HepG2 (cell line): ENCODE data around the gene KCNMA1. TPM values are rescaled to one million over a fixed set of nuclear protein-coding genes. Genes with fewer than 3 reads are reported as not detected.

Source experiments
- ATAC-seq: fragments of 200-7000 bp; cut with Tn5 transposase; 3 replicates; pipeline ENCODE4 v1.9.1; 2020; ENCODE audit warnings: mild to moderate bottlenecking, moderate library complexity
- BruUV-seq: library from RNA; stranded (reverse); fragments of 400-500 nt; replicated peaks from 2 replicates; lab custom pipeline; 2021; lab: Mats Ljungman, UMichigan
- CTCF ChIA-PET: fragments of 300-600 bp; formaldehyde crosslinking; extraction: SDS; loops from one replicate; lab custom pipeline; 2021; ENCODE audit warnings: low total read pairs, inconsistent platforms, low intra/inter-chr PET ratio; lab: Yijun Ruan, JAX
- POLR2A ChIA-PET: fragments of 350-600 bp; sonication (Branson Sonifier 250); formaldehyde crosslinking; loops from one replicate; lab custom pipeline; 2020; ENCODE audit warnings: antibody characterized with exemption, inconsistent platforms; lab: Yijun Ruan, JAX
- DNase-seq: peaks from one replicate; pipeline ENCODE4 v3.0.0-alpha.2; 2015; ENCODE audit warnings: low spot score
- FAIRE-seq: peaks from 3 replicates; lab custom pipeline; 2011; peaks lifted over from hg19 to GRCh38; lab: Jason Lieb, UNC
- H2AFZ ChIP-seq: one replicate; pipeline ENCODE4 v1.6.1; 2011; ENCODE audit warnings: low read length, inconsistent platforms
- H3K27ac ChIP-seq: fragments of 300-600 bp; 3 replicates; pipeline ENCODE4 v1.8.0; 2011; ENCODE audit warnings: mixed run types, mild to moderate bottlenecking, mixed read lengths, low read length, inconsistent platforms; ENCODE audit not compliant: insufficient read depth; ENCODE audit errors: extremely low read length
- H3K27me3 ChIP-seq, 2 experiments: fragments of 200-600 bp in 1 of 2; 2 replicates in 1 of 2; 3 replicates in 1 of 2; pipeline versions ENCODE4 v1.6.0 to v1.8.0; 2011; ENCODE audit warnings: low read length in 2 of 2, mild to moderate bottlenecking in 2 of 2, moderate library complexity in 2 of 2, inconsistent platforms in 1 of 2; ENCODE audit not compliant: insufficient read depth in 2 of 2, control insufficient read depth in 1 of 2
- H3K36me3 ChIP-seq, 2 experiments: fragments of 200-600 bp in 1 of 2; replicated peaks in 1 of 2; 2 replicates in 1 of 2; 3 replicates in 1 of 2; pipeline versions ENCODE4 v1.5.1 to v1.8.0; 2011; ENCODE audit warnings: low read length in 2 of 2, inconsistent platforms in 1 of 2; ENCODE audit not compliant: insufficient read depth in 2 of 2, control insufficient read depth in 1 of 2
- H3K4me1 ChIP-seq: 2 replicates; pipeline ENCODE4 v1.5.1; 2012; ENCODE audit warnings: low read length, inconsistent platforms; ENCODE audit not compliant: insufficient read depth
- H3K4me2 ChIP-seq: 2 replicates; pipeline ENCODE4 v1.6.0; 2011; ENCODE audit warnings: low read depth, low read length, inconsistent platforms
- H3K4me3 ChIP-seq, 3 experiments: fragments of 200-600 bp in 1 of 3; sonication (generic), shearing (Covaris generic) in 1 of 3; replicated peaks in 1 of 3; 2 replicates each; pipeline ENCODE4 v1.5.1; 2011 to 2016; ENCODE audit warnings: low read length in 3 of 3, inconsistent platforms in 2 of 3, low read depth in 2 of 3, mild to moderate bottlenecking in 2 of 3, control low read depth in 1 of 3, mixed read lengths in 1 of 3; ENCODE audit not compliant: insufficient read depth in 1 of 3
- H3K79me2 ChIP-seq: one replicate; pipeline ENCODE4 v1.6.1; 2011; ENCODE audit warnings: low read length, inconsistent platforms; ENCODE audit not compliant: insufficient read depth
- H3K9ac ChIP-seq: 2 replicates; pipeline ENCODE4 v1.6.0; 2011; ENCODE audit warnings: mild to moderate bottlenecking, low read depth, low read length, inconsistent platforms; ENCODE audit not compliant: insufficient read depth
- H3K9me3 ChIP-seq: 2 replicates; pipeline ENCODE4 v1.5.1; 2012; ENCODE audit warnings: mild to moderate bottlenecking, low read length
- H4K20me1 ChIP-seq: 2 replicates; pipeline ENCODE4 v1.6.0; 2011; ENCODE audit warnings: inconsistent platforms, mild to moderate bottlenecking, low read length, moderate library complexity; ENCODE audit not compliant: insufficient read depth
- CREM ChIP-seq, 2 experiments: sonication (generic) in 1 of 2; formaldehyde crosslinking in 1 of 2; IDR thresholded peaks; 2 replicates each; pipeline versions ENCODE4 v1.4.0 to v1.6.1; 2016 to 2020; ENCODE audit warnings: antibody characterized with exemption in 1 of 2, mild to moderate bottlenecking in 1 of 2, missing genetic modification reagents in 1 of 2
- ETV5 ChIP-seq: IDR thresholded peaks from 2 replicates; pipeline ENCODE4 v1.6.1; 2018; ENCODE audit warnings: missing biosample characterization, missing genetic modification reagents, inconsistent platforms, borderline replicate concordance
- HOMEZ ChIP-seq: IDR thresholded peaks from 2 replicates; pipeline ENCODE4 v1.6.1; 2016; ENCODE audit warnings: low read depth
- IKZF1 ChIP-seq: fragments of 450-650 bp; IDR thresholded peaks from 2 replicates; pipeline ENCODE4 v1.7.1; 2016
- NFE2 ChIP-seq: sonication (generic); formaldehyde crosslinking; IDR thresholded peaks from 2 replicates; pipeline ENCODE4 v1.4.0; 2020; ENCODE audit warnings: missing genetic modification reagents
- PATZ1 ChIP-seq: sonication (generic); formaldehyde crosslinking; IDR thresholded peaks from 2 replicates; pipeline ENCODE4 v1.4.0; 2020; ENCODE audit warnings: missing genetic modification reagents
- RBAK ChIP-seq: sonication (generic); formaldehyde crosslinking; IDR thresholded peaks from 2 replicates; pipeline ENCODE4 v1.5.1; 2020; ENCODE audit warnings: mild to moderate bottlenecking, missing genetic modification reagents
- SATB2 ChIP-seq: sonication (generic); formaldehyde crosslinking; IDR thresholded peaks from 2 replicates; pipeline ENCODE4 v1.5.0; 2020; ENCODE audit warnings: missing genetic modification reagents
- ZFP36 ChIP-seq: fragments of 150-350 bp; IDR thresholded peaks from 2 replicates; pipeline ENCODE4 v1.6.1; 2018; ENCODE audit warnings: borderline replicate concordance, low read length, low read depth; ENCODE audit not compliant: partially characterized antibody
- ZFP36L1 ChIP-seq: sonication (generic); formaldehyde crosslinking; IDR thresholded peaks from 2 replicates; pipeline ENCODE4 v1.8.0; 2022; ENCODE audit warnings: mild to moderate bottlenecking, missing genetic modification reagents, moderate library complexity
- ZNF879 ChIP-seq: sonication (generic); formaldehyde crosslinking; IDR thresholded peaks from 2 replicates; pipeline ENCODE4 v1.8.1; 2023; ENCODE audit warnings: missing genetic modification reagents
- WGBS: methylation state at CpG from one replicate; pipeline ENCODE4 v1.1.6; 2017; ENCODE audit warnings: low lambda C conversion rate; 5-methylcytosine and 5-hydroxymethylcytosine counted together
- in situ Hi-C: cut with HindIII; loops from 2 replicates; pipeline ENCODE4 v1.10.0; 2017; ENCODE audit warnings: low pct_unique_long_range_greater_than_20kb; ENCODE audit not compliant: extremely low pct_ligation_motif_present
- intact Hi-C: fragments of 100-400 bp; cut with micrococcal nuclease; formaldehyde crosslinking; loops from one replicate; pipeline ENCODE4 v1.10.0; 2022; ENCODE audit not compliant: unreplicated experiment
- polyA plus RNA-seq, 8 experiments: library from polyadenylated mRNA; depleted of rRNA in 3 of 8; stranded (reverse) in 7 of 8; unstranded in 1 of 8; fragments of >200 nt; fragmentation: Illumina TruSeq in 4 of 8; extraction: Trizol in 4 of 8; gene quantifications; 2 replicates each; pipeline versions ENCODE4 v1.2.1 to v1.2.3, GENCODE V29; 2011 to 2016; ENCODE audit warnings: low read depth in 4 of 8, missing spikeins in 1 of 8, mixed read lengths in 1 of 8; ENCODE audit not compliant: insufficient read depth in 1 of 8
- total RNA-seq, 5 experiments: library from RNA; depleted of rRNA; stranded (reverse); fragments of >200 nt; fragmentation: Illumina TruSeq; extraction: Trizol; gene quantifications; 2 replicates each; pipeline ENCODE4 v1.2.3, GENCODE V29; 2016; ENCODE audit warnings: low read depth in 1 of 5
- TF ChIP-seq, protein P1 (sequence below): sonication (generic); formaldehyde crosslinking; IDR thresholded peaks from 2 replicates; pipeline ENCODE4 v1.4.0; 2020; ENCODE audit warnings: missing genetic modification reagents, borderline replicate concordance
- TF ChIP-seq, protein P2 (sequence below): sonication (generic); formaldehyde crosslinking; IDR thresholded peaks from 2 replicates; pipeline ENCODE4 v1.9.0; 2021; ENCODE audit warnings: missing genetic modification reagents, borderline replicate concordance
- TF ChIP-seq, protein P3 (sequence below): sonication (generic); formaldehyde crosslinking; IDR thresholded peaks from 2 replicates; pipeline ENCODE4 v1.8.0; 2022; ENCODE audit warnings: low read depth, missing genetic modification reagents

The KCNMA1 gene
- total and polyA plus RNA-seq, 2 of the 13 experiments (the other 11 are each of a cell fraction or from before 2014, with no cell fraction given), result 0.02 TPM; not detected in 1

DNA sequence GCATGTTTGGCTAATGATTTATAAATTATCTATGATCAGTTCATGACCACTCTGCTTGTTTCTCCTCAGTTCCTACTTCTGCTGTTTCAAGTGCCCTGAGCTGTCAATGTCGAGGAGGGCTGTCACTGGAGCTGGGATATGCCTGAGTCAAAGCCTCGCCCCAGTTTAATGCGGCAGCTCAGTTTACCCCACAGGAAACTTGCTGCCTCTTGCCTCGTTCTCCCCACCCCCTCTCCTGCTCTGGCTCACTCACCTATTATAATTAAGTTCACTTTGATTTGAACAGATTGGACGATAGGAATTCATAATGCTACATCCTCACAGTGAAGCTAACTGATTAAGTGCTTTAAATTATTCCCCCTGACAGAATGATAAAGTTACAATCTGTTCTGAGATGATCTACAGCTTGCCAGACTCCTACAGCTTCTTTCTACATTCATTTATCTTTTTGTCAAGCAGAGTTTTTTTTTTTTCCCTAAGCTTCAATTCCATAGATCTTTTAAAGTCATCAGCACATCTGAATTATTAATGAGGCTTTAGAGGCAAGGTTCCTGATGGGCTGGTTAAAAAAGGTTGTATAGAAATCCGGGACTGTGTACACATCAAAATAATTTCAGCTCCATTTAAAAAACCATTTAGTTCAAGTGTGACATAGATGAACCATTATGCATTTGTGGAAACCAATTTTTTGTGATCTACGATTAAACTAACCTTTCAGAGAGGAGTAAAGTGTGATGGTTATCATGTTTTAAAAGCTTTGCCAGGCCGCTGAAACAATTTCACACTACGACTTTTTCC is 758.3 kb downstream of the KCNMA1 start:
- Histone ChIP-seq H3K4me3 (no peak overlapping the region), H3K79me2 (no peaks in the 10 kb centered on the region), H3K36me3 (no peaks in the 10 kb centered on the region), H3K9me3 (no peaks in the 10 kb centered on the region), H3K4me1 (no peaks in the 10 kb centered on the region), H4K20me1 (no peaks in the 10 kb centered on the region), H3K27me3 (peaks cover 2 to 11% of the 10 kb centered on the region in 2 experiments; a peak in 4 of 5 replicates), H3K9ac (no peak overlapping the region), H3K4me2 (no peak overlapping the region), H3K27ac (no peak overlapping the region), H2AFZ (no peak overlapping the region)
- FAIRE-seq, result no peak
- ATAC-seq, result no peak
- intact Hi-C loops (no loop called here), in situ Hi-C loops (no loop called here)
- WGBS, result 8% methylated on average over 9 of the region's 9 CpGs
- no peak for DNase-seq
- CTCF ChIA-PET, result no interaction called here
- BruUV-seq, result no TSS peak
- POLR2A ChIA-PET, result no interaction called here
- TF ChIP-seq CREM (IDR thresholded peaks at IDR 0.05) (no peak), CREM (CRISPR knock-in tag; IDR thresholded peaks at IDR 0.05) (no peak), PATZ1 (CRISPR knock-in tag) (no peak), ZFP36L1 (no peak), NFE2 (CRISPR knock-in tag) (no peak), ETV5 (no peak), IKZF1 (no peak), HOMEZ (no peak), ZFP36 (no peak), ZNF879 (CRISPR knock-in tag) (no peak), RBAK (CRISPR knock-in tag) (no peak), SATB2 (CRISPR knock-in tag) (no peak)
- TF ChIP-seq, protein P1, sequence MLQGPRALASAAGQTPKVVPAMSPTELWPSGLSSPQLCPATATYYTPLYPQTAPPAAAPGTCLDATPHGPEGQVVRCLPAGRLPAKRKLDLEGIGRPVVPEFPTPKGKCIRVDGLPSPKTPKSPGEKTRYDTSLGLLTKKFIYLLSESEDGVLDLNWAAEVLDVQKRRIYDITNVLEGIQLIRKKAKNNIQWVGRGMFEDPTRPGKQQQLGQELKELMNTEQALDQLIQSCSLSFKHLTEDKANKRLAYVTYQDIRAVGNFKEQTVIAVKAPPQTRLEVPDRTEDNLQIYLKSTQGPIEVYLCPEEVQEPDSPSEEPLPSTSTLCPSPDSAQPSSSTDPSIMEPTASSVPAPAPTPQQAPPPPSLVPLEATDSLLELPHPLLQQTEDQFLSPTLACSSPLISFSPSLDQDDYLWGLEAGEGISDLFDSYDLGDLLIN (CRISPR knock-in tag), result no peak
- TF ChIP-seq, protein P2, sequence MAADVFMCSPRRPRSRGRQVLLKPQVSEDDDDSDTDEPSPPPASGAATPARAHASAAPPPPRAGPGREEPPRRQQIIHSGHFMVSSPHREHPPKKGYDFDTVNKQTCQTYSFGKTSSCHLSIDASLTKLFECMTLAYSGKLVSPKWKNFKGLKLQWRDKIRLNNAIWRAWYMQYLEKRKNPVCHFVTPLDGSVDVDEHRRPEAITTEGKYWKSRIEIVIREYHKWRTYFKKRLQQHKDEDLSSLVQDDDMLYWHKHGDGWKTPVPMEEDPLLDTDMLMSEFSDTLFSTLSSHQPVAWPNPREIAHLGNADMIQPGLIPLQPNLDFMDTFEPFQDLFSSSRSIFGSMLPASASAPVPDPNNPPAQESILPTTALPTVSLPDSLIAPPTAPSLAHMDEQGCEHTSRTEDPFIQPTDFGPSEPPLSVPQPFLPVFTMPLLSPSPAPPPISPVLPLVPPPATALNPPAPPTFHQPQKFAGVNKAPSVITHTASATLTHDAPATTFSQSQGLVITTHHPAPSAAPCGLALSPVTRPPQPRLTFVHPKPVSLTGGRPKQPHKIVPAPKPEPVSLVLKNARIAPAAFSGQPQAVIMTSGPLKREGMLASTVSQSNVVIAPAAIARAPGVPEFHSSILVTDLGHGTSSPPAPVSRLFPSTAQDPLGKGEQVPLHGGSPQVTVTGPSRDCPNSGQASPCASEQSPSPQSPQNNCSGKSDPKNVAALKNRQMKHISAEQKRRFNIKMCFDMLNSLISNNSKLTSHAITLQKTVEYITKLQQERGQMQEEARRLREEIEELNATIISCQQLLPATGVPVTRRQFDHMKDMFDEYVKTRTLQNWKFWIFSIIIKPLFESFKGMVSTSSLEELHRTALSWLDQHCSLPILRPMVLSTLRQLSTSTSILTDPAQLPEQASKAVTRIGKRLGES (CRISPR knock-in tag), result no peak
- TF ChIP-seq, protein P3, sequence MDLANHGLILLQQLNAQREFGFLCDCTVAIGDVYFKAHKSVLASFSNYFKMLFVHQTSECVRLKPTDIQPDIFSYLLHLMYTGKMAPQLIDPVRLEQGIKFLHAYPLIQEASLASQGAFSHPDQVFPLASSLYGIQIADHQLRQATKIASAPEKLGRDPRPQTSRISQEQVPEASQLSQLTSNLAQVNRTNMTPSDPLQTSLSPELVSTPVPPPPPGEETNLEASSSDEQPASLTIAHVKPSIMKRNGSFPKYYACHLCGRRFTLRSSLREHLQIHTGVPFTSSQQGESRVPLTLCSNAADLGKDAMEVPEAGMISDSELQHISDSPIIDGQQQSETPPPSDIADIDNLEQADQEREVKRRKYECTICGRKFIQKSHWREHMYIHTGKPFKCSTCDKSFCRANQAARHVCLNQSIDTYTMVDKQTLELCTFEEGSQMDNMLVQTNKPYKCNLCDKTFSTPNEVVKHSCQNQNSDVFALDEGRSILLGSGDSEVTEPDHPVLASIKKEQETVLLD (CRISPR knock-in tag), result no peak
